ENCODE results near the gene KPNA6. TPM values are rescaled to one million over a fixed set of nuclear protein-coding genes. Genes with fewer than 3 reads are reported as not detected.

KPNA6 gene
- total and polyA plus RNA-seq, 9 of the 15 experiments (the other 6 are each of a cell fraction or from before 2014, with no cell fraction given) = 20.1 to 54.6 (median 32.2) TPM

GRCh38 chr1:32205401-32206370 lies 97.8 kb downstream of the KPNA6 start, which contains the start of gene IQCC (continued):
- TF ChIP-seq ZNF280B (CRISPR knock-in tag; IDR thresholded peaks at IDR 0.05) (no peak), ATF7 (IDR thresholded peaks at IDR 0.05) (peak; percentile 90), TOE1 (IDR thresholded peaks at IDR 0.05; ENCODE audit: borderline replicate concordance) (peak; percentile 45; the same call in 1 of the 2 replicates), TOE1 (CRISPR knock-in tag; IDR thresholded peaks at IDR 0.05; ENCODE audit: borderline replicate concordance, low read depth) (no peak; the same call in 1 of the 2 replicates), NCOA1 (IDR thresholded peaks at IDR 0.05; ENCODE audit: low read depth) (0 out of 2 replicates have a peak, but pooled peaks have one; percentile 17), ZNF133 (CRISPR knock-in tag; IDR thresholded peaks at IDR 0.05) (no peak), HMGN3 (IDR thresholded peaks at IDR 0.05; ENCODE audit: borderline replicate concordance, extremely low read depth, insufficient read length, low read depth, low read length) (peak; percentile 79), PTRF (tag; IDR thresholded peaks at IDR 0.05) (no peak), MTA3 (IDR thresholded peaks at IDR 0.05; ENCODE audit: borderline replicate concordance) (peak; percentile 73; the same call in 1 of the 2 replicates), MNT (conservative IDR thresholded peaks at IDR 0.05) (peak; percentile 86 to 90), CHCHD3 (CRISPR knock-in tag; IDR thresholded peaks at IDR 0.05) (0 out of 2 replicates have a peak, but pooled peaks have one; percentile 68), MYBL2 (IDR thresholded peaks at IDR 0.05; ENCODE audit: low read depth) (no peak), MYBL2 (CRISPR knock-in tag; IDR thresholded peaks at IDR 0.05; ENCODE audit: borderline replicate concordance) (peak; percentile 57; the same call in 1 of the 2 replicates), HDAC6 (IDR thresholded peaks at IDR 0.05; ENCODE audit: low read depth, low read length) (0 out of 2 replicates have a peak, but pooled peaks have one; percentile 75), ZBED1 (IDR thresholded peaks at IDR 0.05) (peak; percentile 88; the same call in 1 of the 2 replicates), LEF1 (IDR thresholded peaks at IDR 0.05) (no peak), YY1 (IDR thresholded peaks at IDR 0.05; ENCODE audit: borderline replicate concordance in 1 of 3, control insufficient read depth in 1 of 3, extremely low read depth in 1 of 3, insufficient read depth in 3 of 3, insufficient read length in 1 of 3, insufficient replicate concordance in 2 of 3, low read depth in 1 of 3, low read length in 2 of 3) (peak in 2 of 3 experiments; percentile 78 to 90), USF1 (CRISPR knock-in tag; IDR thresholded peaks at IDR 0.05) (peak; percentile 64; the same call in 1 of the 2 replicates), CXXC5 (CRISPR knock-in tag; IDR thresholded peaks at IDR 0.05) (peak; percentile 81), ZNF655 (CRISPR knock-in tag; IDR thresholded peaks at IDR 0.05) (no peak)
